HUES48 (cell line): ENCODE results near the gene HLA-DRA.

Experiments
- H3K27ac ChIP-seq: one replicate; pipeline ENCODE4 v1.7.0; 2013; ENCODE audit warnings: low read depth, low read length, inconsistent platforms
- H3K27me3 ChIP-seq: 2 replicates; pipeline ENCODE4 v1.6.1; 2013; ENCODE audit warnings: mild to moderate bottlenecking, low read length; ENCODE audit not compliant: control insufficient read depth, insufficient read depth
- H3K36me3 ChIP-seq: 2 replicates; pipeline ENCODE4 v1.6.1; 2013; ENCODE audit warnings: low read length; ENCODE audit not compliant: control insufficient read depth, insufficient read depth
- H3K4me1 ChIP-seq: 2 replicates; pipeline ENCODE4 v1.6.1; 2013; ENCODE audit warnings: mild to moderate bottlenecking, low read length; ENCODE audit not compliant: control insufficient read depth, insufficient read depth
- H3K4me3 ChIP-seq: 2 replicates; pipeline ENCODE4 v1.5.1; 2013; ENCODE audit warnings: mild to moderate bottlenecking, low read depth, low read length
- H3K9ac ChIP-seq: 2 replicates; pipeline ENCODE4 v1.6.1; 2013; ENCODE audit warnings: mild to moderate bottlenecking, low read depth, low read length, moderate library complexity
- H3K9me3 ChIP-seq: 2 replicates; pipeline ENCODE4 v1.6.1; 2013; ENCODE audit warnings: low read length; ENCODE audit not compliant: control insufficient read depth, insufficient read depth

Gene HLA-DRA

DNA sequence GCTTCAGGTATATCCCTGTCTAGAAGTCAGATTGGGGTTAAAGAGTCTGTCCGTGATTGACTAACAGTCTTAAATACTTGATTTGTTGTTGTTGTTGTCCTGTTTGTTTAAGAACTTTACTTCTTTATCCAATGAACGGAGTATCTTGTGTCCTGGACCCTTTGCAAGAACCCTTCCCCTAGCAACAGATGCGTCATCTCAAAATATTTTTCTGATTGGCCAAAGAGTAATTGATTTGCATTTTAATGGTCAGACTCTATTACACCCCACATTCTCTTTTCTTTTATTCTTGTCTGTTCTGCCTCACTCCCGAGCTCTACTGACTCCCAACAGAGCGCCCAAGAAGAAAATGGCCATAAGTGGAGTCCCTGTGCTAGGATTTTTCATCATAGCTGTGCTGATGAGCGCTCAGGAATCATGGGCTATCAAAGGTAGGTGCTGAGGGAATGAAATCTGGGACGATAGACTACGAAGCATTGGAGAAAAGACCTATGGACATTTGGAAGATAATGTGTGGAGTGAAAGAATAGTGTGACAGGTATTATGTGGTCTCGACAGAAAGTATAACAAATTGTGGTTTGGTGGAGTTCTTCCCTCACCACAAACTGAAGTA is at the start of gene HLA-DRA:
TSS of gene HLA-DRA (plus strand) at position 286 of the 613 bp plus-strand sequence. CDS start at position 350, 64 bp downstream.
- peak within 1 kb of the TSS; percentile 35 for H3K4me3 ChIP-seq
- peaks cover 4% of the 10 kb centered on the region; the same call in 1 of the 2 replicates for H3K4me1 ChIP-seq
- no peaks in the 10 kb centered on the region for H3K27me3 ChIP-seq
- H3K36me3 ChIP-seq = no peaks in the 10 kb centered on the region
- H3K9me3 ChIP-seq = no peaks in the 10 kb centered on the region
- no peak within 1 kb of the TSS for H3K27ac ChIP-seq
- H3K9ac ChIP-seq = no peak within 1 kb of the TSS

DNA sequence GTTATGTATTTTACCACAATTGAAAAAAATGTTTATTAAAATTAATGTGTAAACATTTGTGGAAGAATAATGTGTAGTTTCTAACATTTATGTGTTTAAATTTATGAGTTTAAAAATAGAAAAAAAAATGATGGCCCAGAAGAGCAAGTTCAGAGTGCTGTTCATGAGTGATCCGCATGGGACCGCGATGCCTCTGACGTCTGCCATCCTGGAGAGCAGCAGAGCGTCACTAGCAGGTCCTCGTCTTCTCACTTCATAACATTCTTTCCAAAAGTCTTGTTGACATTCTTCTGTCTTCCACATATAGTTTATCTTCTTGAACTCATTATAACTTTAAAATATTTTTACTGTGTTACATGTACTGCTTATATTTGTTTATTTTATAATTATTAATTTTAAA is 48.2 kb upstream of the HLA-DRA start:
- no peaks in the 10 kb centered on the region for H3K4me1 ChIP-seq
- no peak overlapping the region for H3K27ac ChIP-seq
- no peak overlapping the region for H3K4me3 ChIP-seq
- H3K27me3 ChIP-seq = no peaks in the 10 kb centered on the region
- H3K9me3 ChIP-seq = no peaks in the 10 kb centered on the region; the same call in 1 of the 2 replicates
- H3K9ac ChIP-seq = no peak overlapping the region
- H3K36me3 ChIP-seq = no peaks in the 10 kb centered on the region

DNA sequence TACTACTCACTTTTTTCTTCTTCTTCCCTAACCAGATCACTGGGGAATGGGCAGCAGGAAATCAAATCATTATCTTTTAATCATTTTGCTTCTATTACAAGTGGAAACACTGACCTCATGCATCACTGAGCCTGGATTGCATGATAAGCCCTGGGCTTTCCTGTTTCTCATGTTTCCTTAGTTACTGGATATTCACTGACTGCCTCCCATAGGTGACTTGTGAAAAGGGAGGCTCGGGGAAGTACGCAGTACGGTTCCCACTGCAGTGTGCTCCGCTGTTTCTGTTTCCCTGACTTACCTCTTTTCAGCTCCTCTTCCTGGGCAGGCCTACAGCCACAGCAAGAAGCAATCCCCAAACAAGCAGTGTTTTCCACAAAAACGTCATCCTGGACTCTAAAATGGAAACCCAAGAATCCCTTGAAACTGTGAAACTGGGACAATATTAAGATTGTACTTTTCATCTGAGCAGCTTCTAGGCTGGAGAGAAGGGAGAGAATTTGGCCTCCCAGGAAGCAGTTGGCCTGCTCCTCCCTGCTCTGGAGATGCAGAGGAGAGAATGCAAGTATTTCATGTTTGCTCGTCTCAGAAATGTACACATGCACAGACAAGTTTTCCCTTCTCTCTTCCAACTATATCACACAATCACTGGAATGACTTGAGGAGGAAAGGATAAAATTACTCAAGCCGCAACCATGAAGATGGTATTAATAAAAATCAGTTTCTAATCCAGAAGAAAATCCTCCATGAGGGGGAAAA is 45.8 kb upstream of the HLA-DRA start:
- Histone ChIP-seq H3K9me3 (no peaks in the 10 kb centered on the region), H3K27me3 (no peaks in the 10 kb centered on the region), H3K4me3 (no peak overlapping the region), H3K4me1 (no peaks in the 10 kb centered on the region), H3K27ac (no peak overlapping the region), H3K36me3 (no peaks in the 10 kb centered on the region), H3K9ac (no peak overlapping the region)

DNA sequence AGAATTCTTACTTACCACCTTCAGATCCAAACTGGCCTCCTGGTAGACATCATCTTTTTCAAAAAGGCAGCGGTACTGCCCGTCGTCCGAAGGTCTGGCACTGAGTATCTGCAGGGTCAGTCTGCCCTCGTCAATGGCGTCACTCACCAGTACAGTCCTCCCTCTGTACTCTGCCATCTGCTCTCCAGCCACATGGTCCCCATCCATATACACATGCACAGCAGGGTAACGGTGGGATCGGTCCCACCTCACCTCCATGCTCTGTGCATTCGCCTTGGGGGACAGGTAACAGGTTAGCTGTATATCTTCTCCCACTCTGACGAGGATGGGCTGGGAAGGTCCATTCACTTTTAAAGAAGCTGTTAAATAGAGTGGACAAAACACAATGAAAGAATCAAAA is 43.7 kb upstream of the HLA-DRA start:
- Histone ChIP-seq H3K36me3 (no peaks in the 10 kb centered on the region), H3K27me3 (no peaks in the 10 kb centered on the region), H3K9ac (no peak overlapping the region), H3K27ac (no peak overlapping the region), H3K4me3 (no peak overlapping the region), H3K9me3 (no peaks in the 10 kb centered on the region), H3K4me1 (no peaks in the 10 kb centered on the region)

DNA sequence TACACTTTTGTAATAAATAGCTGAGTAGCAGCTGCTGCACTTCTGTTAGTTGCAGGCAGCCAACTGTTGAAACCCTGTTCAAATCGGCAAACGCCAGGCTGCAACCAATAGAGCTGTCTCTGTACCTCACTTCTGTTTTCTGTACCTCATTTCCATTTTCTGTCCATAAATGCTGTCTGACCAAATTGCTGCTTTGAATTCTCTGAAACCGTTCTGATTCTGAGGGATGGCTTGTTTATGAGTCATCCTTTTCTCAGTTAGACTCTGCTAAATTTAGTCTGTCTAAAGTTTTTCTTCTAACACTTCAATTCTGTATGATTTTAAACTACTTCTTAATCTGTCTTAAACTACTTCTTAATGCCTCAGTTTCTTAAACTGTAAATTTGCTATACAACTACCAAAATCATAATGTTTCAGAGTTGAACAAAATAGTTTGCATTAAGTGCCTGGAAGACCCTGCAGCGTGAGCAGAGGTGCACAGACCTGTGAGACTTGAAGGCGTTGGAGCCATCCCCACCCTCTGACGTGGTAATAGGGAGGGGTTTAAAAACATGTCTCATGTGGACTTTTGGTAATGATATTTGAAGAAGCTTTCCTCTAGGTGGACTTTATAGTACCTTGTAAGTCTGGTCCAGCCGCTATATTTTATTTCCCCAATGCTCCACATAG is 42.3 kb upstream of the HLA-DRA start:
- H3K4me3 ChIP-seq = no peak overlapping the region
- no peak overlapping the region for H3K9ac ChIP-seq
- H3K9me3 ChIP-seq = no peaks in the 10 kb centered on the region
- no peaks in the 10 kb centered on the region for H3K27me3 ChIP-seq
- no peaks in the 10 kb centered on the region for H3K36me3 ChIP-seq
- no peaks in the 10 kb centered on the region for H3K4me1 ChIP-seq
- H3K27ac ChIP-seq = no peak overlapping the region

DNA sequence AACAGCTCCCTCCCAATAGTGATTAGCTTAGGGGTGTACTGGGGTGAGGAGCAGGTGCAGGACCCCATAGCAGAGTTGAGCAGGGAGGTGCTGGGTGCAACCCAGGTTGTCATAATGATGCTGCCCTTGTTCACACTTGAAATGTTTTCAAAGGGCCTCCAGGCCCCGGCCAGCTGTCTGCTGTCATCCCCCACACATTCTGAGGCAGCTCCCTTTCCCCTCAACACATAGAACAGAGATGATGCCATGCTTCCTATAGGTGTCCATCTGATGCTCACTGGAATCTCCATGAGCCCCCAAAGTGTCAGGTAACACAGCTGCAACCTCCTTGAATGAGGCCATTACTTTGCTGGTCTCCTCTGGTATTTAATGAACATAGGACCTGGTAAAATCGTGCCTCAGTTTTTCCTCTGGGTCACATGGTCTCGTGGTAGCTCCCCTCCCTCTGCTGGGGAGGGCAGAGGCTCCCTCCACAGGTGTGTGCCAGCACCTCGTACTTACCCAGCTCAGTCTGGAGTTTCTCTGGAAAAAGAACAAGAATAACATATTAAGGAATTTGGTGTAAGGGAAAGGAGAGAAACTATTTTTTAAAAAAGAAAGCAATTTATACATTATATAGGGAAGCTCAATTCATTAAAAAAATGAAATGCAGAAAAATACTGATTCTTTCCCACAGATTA is 38.3 kb upstream of the HLA-DRA start:
- no peak overlapping the region for H3K27ac ChIP-seq

DNA sequence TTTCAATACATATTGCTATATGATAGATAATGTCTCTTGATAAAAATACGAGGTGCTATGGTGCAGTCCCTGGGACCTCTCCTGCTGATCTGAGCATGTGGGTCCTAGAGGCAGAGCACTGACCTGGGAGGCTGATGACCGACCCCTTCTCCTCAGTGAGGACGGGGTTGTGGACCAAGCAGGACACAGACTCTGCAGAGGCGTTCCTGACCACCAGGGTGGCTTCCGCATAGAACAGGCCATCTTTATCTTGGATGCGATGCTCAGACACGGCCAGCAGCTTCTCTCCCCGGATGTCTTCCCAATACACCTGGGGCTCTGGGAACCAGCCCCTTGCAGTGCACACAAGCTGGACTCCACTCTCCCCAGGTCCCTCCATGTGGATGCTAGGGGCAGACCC is 36.9 kb upstream of the HLA-DRA start:
- no peaks in the 10 kb centered on the region for H3K27me3 ChIP-seq
- no peaks in the 10 kb centered on the region for H3K36me3 ChIP-seq
- 0 out of 2 replicates have a peak, but pooled peaks cover 9% of the 10 kb centered on the region for H3K4me1 ChIP-seq
- H3K27ac ChIP-seq = no peak overlapping the region
- no peak overlapping the region for H3K9ac ChIP-seq
- no peaks in the 10 kb centered on the region for H3K9me3 ChIP-seq
- H3K4me3 ChIP-seq = no peak overlapping the region

More for the DNA sequence above, 38.3 kb upstream of the HLA-DRA start:
- H3K4me1 ChIP-seq = no peaks in the 10 kb centered on the region
- no peaks in the 10 kb centered on the region for H3K9me3 ChIP-seq
- no peak overlapping the region for H3K4me3 ChIP-seq
- H3K27me3 ChIP-seq = no peaks in the 10 kb centered on the region
- H3K36me3 ChIP-seq = no peaks in the 10 kb centered on the region
- H3K9ac ChIP-seq = no peak overlapping the region

DNA sequence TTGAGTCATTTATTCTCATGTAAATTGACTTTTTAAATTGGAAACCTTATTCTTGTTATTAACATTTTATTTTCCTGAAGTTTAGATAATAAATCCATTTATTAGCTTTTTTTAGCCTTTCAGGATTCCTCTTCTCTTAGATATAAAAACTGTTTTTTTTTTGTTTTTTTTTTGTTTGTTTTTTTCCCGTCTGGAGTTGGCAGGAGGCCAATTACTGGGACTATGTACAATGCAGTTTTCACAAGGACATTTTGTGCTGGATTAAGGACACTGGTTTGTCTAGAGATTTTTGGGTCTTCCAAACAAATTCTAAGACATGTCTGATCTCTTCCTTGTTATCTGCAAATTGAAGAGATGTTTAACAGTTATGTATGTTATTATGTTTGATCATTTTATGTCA is 34.0 kb upstream of the HLA-DRA start:
- H3K27ac ChIP-seq = no peak overlapping the region
- H3K27me3 ChIP-seq = no peaks in the 10 kb centered on the region
- H3K36me3 ChIP-seq = no peaks in the 10 kb centered on the region
- 0 out of 2 replicates have a peak, but pooled peaks cover 9% of the 10 kb centered on the region for H3K4me1 ChIP-seq
- no peak overlapping the region for H3K9ac ChIP-seq
- H3K9me3 ChIP-seq = no peaks in the 10 kb centered on the region
- H3K4me3 ChIP-seq = no peak overlapping the region

DNA sequence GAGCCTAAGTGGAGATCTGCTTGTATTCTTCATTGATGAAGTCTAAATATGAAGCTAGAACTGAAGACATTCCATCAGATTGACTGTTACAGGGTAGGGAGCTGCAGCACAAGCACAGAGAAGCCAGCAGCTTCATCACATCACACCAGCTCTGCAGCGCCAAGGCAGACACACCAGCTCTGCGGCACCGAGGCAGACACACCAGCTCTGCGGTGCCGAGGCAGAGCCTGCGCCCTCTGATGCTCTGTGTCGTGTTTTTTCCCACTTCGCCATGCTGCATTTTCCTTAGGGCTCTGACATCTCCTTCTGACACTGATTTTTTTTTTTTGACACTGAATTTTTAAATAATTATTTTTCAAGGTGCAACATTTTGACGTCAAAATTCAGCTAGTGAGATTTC is 33.5 kb upstream of the HLA-DRA start:
- no peaks in the 10 kb centered on the region for H3K36me3 ChIP-seq
- 0 out of 2 replicates have a peak, but pooled peaks cover 9% of the 10 kb centered on the region for H3K4me1 ChIP-seq
- H3K27me3 ChIP-seq = no peaks in the 10 kb centered on the region
- no peak overlapping the region for H3K27ac ChIP-seq
- no peak overlapping the region for H3K4me3 ChIP-seq
- no peak overlapping the region for H3K9ac ChIP-seq
- H3K9me3 ChIP-seq = no peaks in the 10 kb centered on the region

DNA sequence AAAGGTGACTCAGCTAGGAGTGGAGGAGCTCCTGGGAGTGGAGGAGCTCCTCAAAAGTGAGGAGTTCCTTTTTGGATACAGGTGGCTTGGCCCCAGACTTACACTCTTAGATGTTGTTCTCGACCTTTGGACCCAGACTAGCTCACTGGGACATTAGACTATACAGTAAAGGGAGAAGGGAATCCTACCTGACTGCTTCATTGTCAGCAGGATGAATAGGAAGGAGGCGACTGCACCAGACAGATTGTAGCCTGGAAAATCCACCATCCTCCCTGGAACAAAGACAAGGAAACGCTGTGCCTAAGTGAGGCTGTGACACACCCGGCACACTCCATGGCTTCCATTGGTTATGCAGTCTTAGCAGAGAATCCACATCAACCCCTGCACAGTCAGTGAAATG is 32.8 kb upstream of the HLA-DRA start, which contains the start of gene BTNL2:
TSS of gene BTNL2 (minus strand) at position 325 of the 400 bp plus-strand sequence. CDS start at position 267, 58 bp downstream.
- H3K27ac ChIP-seq = no peak within 1 kb of the TSS
- H3K4me1 ChIP-seq = 0 out of 2 replicates have a peak, but pooled peaks cover 9% of the 10 kb centered on the region
- no peak within 1 kb of the TSS for H3K9ac ChIP-seq
- no peak within 1 kb of the TSS for H3K4me3 ChIP-seq
- no peaks in the 10 kb centered on the region for H3K36me3 ChIP-seq
- H3K27me3 ChIP-seq = no peaks in the 10 kb centered on the region
- H3K9me3 ChIP-seq = no peaks in the 10 kb centered on the region
